Natural killer cell (primary cell): Measurements from ENCODE around the gene C16orf78. TPM values are rescaled to one million over a fixed set of nuclear protein-coding genes. Genes with fewer than 3 reads are reported as not detected.

Experiments used
- ATAC-seq, 3 donors: fragments of 150-1000 bp in 2 of 3; fragments of 200-7000 bp in 1 of 3; cut with Tn5 transposase; 1 replicate in 1 of 3; 2 replicates in 2 of 3; pipeline ENCODE4 v1.10.0; 2021; ENCODE audit warnings: mild to moderate bottlenecking in 2 of 3, moderate library complexity in 2 of 3
- DNase-seq, 2 donors: peaks; one replicate each; pipeline versions ENCODE4 v3.0.0 to v3.0.0-alpha.2; 2013 to 2021; ENCODE audit warnings: mixed read lengths in 1 of 2
- H3K27ac ChIP-seq: one replicate; pipeline ENCODE4 v1.5.1; 2013; ENCODE audit warnings: mild to moderate bottlenecking, low read length
- H3K27me3 ChIP-seq: one replicate; pipeline ENCODE4 v1.6.1; 2013; ENCODE audit warnings: low read length; ENCODE audit not compliant: control insufficient read depth, insufficient read depth
- H3K36me3 ChIP-seq: one replicate; pipeline ENCODE4 v1.6.1; 2013; ENCODE audit warnings: low read length; ENCODE audit not compliant: control insufficient read depth, insufficient read depth
- H3K4me1 ChIP-seq: one replicate; pipeline ENCODE4 v1.6.1; 2013; ENCODE audit warnings: low read length; ENCODE audit not compliant: control insufficient read depth, insufficient read depth
- H3K4me3 ChIP-seq: one replicate; pipeline ENCODE4 v1.5.1; 2013; ENCODE audit warnings: low read length
- H3K9me3 ChIP-seq: one replicate; pipeline ENCODE4 v1.6.1; 2013; ENCODE audit warnings: low read length; ENCODE audit not compliant: control insufficient read depth, insufficient read depth
- H3K27ac Mint-ChIP-seq, 2 donors: one replicate each; pipeline ENCODE4 v1.8.0; 2022; ENCODE audit warnings: mild to moderate bottlenecking in 2 of 2, mixed read lengths in 2 of 2, moderate library complexity in 1 of 2
- H3K27me3 Mint-ChIP-seq, 2 donors: one replicate each; pipeline ENCODE4 v1.8.0; 2022; ENCODE audit warnings: low read depth in 2 of 2, mixed read lengths in 2 of 2
- H3K36me3 Mint-ChIP-seq: one replicate; pipeline ENCODE4 v1.8.0; 2022; ENCODE audit warnings: mixed read lengths
- H3K4me1 Mint-ChIP-seq, 2 donors: one replicate each; pipeline ENCODE4 v1.8.0; 2022; ENCODE audit warnings: mixed read lengths in 2 of 2
- H3K4me3 Mint-ChIP-seq: one replicate; pipeline ENCODE4 v1.8.0; 2022; ENCODE audit warnings: mild to moderate bottlenecking, moderate library complexity, mixed read lengths
- H3K9me3 Mint-ChIP-seq, 2 donors: one replicate each; pipeline ENCODE4 v1.8.0; 2022; ENCODE audit warnings: mixed read lengths in 2 of 2
- CTCF ChIP-seq: fragments of 200-600 bp; IDR thresholded peaks from one replicate; pipeline ENCODE4 v1.8.0; 2022; ENCODE audit warnings: antibody characterized with exemption
- WGBS: methylation state at CpG from one replicate; pipeline ENCODE4 v1.1.7; 2013; ENCODE audit warnings: missing lambda C conversion rate; ENCODE audit not compliant: insufficient coverage; 5-methylcytosine and 5-hydroxymethylcytosine counted together
- intact Hi-C: fragments of 100-400 bp; cut with micrococcal nuclease; formaldehyde crosslinking; loops from one replicate; pipeline ENCODE4 v1.14.2; 2022
- total RNA-seq, 4 donors: library from RNA; stranded (reverse); fragments of 120-200 nt in 1 of 4; gene quantifications; one replicate each; pipeline versions ENCODE4 v1.2.3 to v1.2.4, GENCODE V29; 2013 to 2022

Gene C16orf78
- total RNA-seq, 3 donors from 2014 or later (not counting 1 experiment from before 2014, with no cell fraction given): not detected

GRCh38 chr16:49351096-49351487 is 22.5 kb upstream of the C16orf78 start:
- H3K27ac Mint-ChIP-seq: no peak overlapping the region
- Histone ChIP-seq H3K9me3 (no peaks in the 10 kb centered on the region), H3K27ac (no peak overlapping the region), H3K4me1 (no peaks in the 10 kb centered on the region), H3K4me3 (no peak overlapping the region), H3K27me3 (no peaks in the 10 kb centered on the region), H3K36me3 (no peaks in the 10 kb centered on the region)
- H3K27me3 Mint-ChIP-seq: peaks cover 0 to 3% of the 10 kb centered on the region in 2 donors
- ATAC-seq (no peak), DNase-seq (no peak)
- peaks cover 0 to 6% of the 10 kb centered on the region in 2 donors for H3K4me1 Mint-ChIP-seq
- H3K4me3 Mint-ChIP-seq: no peak overlapping the region
- TF ChIP-seq CTCF: no peak
- no peaks in the 10 kb centered on the region for H3K9me3 Mint-ChIP-seq
- intact Hi-C loops: no loop called here
- H3K36me3 Mint-ChIP-seq: no peaks in the 10 kb centered on the region
- 35% methylated on average over 6 of the region's 7 CpGs for WGBS

- Mint-ChIP-seq H3K36me3 (no peaks in the 10 kb centered on the region), H3K27ac (no peak overlapping the region), H3K4me1 (peaks cover 0 to 6% of the 10 kb centered on the region in 2 donors), H3K9me3 (no peaks in the 10 kb centered on the region), H3K27me3 (peaks cover 0 to 3% of the 10 kb centered on the region in 2 donors), H3K4me3 (no peak overlapping the region)
- no peaks in the 10 kb centered on the region for H3K4me1 ChIP-seq
- no peak overlapping the region for H3K4me3 ChIP-seq
- H3K36me3 ChIP-seq: no peaks in the 10 kb centered on the region
- H3K27me3 ChIP-seq: no peaks in the 10 kb centered on the region
- TF ChIP-seq CTCF: no peak
- 79% methylated on average over 4 of the region's 4 CpGs for WGBS
- H3K9me3 ChIP-seq: no peaks in the 10 kb centered on the region
- DNase-seq (no peak), ATAC-seq (no peak)
- intact Hi-C loops: no loop called here
- no peak overlapping the region for H3K27ac ChIP-seq
Measured at GRCh38 chr16:49352892-49353291, 20.7 kb upstream of the C16orf78 start.

GRCh38 chr16:49353680-49354079 is 19.9 kb upstream of the C16orf78 start:
- Mint-ChIP-seq H3K4me3 (no peak overlapping the region), H3K27me3 (peaks cover 0 to 3% of the 10 kb centered on the region in 2 donors), H3K27ac (no peak overlapping the region), H3K9me3 (no peaks in the 10 kb centered on the region), H3K4me1 (peaks cover 0 to 6% of the 10 kb centered on the region in 2 donors), H3K36me3 (no peaks in the 10 kb centered on the region)
- Histone ChIP-seq H3K4me3 (no peak overlapping the region), H3K27me3 (no peaks in the 10 kb centered on the region), H3K27ac (no peak overlapping the region), H3K4me1 (no peaks in the 10 kb centered on the region), H3K9me3 (no peaks in the 10 kb centered on the region), H3K36me3 (no peaks in the 10 kb centered on the region)
- intact Hi-C loops: no loop called here
- WGBS: 64% methylated on average over 5 of the region's 5 CpGs
- ATAC-seq (no peak), DNase-seq (no peak)
- TF ChIP-seq CTCF: no peak

- Mint-ChIP-seq H3K27me3 (peaks cover 0 to 3% of the 10 kb centered on the region in 2 donors), H3K4me1 (peaks cover 0 to 6% of the 10 kb centered on the region in 2 donors), H3K4me3 (no peak overlapping the region), H3K27ac (no peak overlapping the region), H3K9me3 (no peaks in the 10 kb centered on the region), H3K36me3 (no peaks in the 10 kb centered on the region)
- DNase-seq (no peak), ATAC-seq (no peak)
- intact Hi-C loops: no loop called here
- no peaks in the 10 kb centered on the region for H3K36me3 ChIP-seq
- no peak for TF ChIP-seq CTCF
- no peaks in the 10 kb centered on the region for H3K4me1 ChIP-seq
- H3K27ac ChIP-seq: no peak overlapping the region
- 79% methylated on average over 5 of the region's 6 CpGs for WGBS
- H3K9me3 ChIP-seq: no peaks in the 10 kb centered on the region
- H3K27me3 ChIP-seq: no peaks in the 10 kb centered on the region
- H3K4me3 ChIP-seq: no peak overlapping the region
Measured at GRCh38 chr16:49354101-49354500, 19.5 kb upstream of the C16orf78 start.
